ENCODE results near the gene TOR4A. TPM values are rescaled to one million over a fixed set of nuclear protein-coding genes. Genes with fewer than 3 reads are reported as not detected.

Gene TOR4A
- total and polyA plus RNA-seq, 9 of the 15 experiments (the other 6 are each of a cell fraction or from before 2014, with no cell fraction given): 3.9 to 49.2 (median 8.8) TPM

DNA sequence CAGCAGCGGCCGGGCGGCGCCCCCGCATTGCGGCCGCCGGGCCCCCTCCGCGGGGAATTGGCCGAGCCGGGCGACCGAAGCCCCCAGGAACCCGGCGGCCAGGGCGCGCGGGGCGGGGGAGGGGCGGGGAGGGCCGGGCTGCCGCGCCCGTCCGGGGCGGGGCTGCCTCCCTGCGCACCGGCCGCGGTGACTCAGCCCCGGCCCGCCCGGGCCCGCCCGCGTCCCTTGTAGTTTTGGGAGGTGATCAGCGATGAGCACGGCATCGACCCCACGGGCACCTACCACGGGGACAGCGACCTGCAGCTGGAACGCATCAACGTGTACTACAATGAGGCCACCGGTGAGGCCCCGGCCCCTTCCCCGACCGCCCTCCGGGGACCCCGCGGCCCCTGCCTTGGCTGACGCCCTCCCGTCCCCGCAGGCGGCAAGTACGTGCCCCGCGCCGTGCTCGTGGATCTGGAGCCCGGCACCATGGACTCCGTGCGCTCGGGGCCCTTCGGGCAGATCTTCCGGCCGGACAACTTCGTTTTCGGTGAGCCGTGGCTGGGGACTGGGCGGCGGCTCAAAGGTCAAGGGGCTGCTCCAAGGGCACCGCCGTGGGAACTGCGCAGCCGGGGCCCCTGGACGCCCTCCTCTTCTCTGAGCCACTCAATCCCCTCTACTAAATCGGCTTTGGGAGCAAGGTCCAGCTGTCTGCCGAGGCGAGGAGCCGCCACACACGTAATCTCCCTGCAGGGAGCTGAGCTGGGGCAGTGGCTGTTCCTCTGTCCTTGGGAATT, 35.8 kb upstream of the TOR4A start:
- H3K4me1 ChIP-seq (replicated peaks in 1 of 2; ENCODE audit: control insufficient read depth in 2 of 2, insufficient read depth in 2 of 2, low read length in 2 of 2): peaks cover 28 to 91% of the 10 kb centered on the region in 2 experiments
- no peaks in the 10 kb centered on the region for H3K9me3 ChIP-seq (replicated peaks; ENCODE audit: control insufficient read depth, insufficient read depth, low read depth, low read length)
- peak overlapping the region; percentile 90 for H3K27ac ChIP-seq (ENCODE audit: extremely low read depth, low read depth, low read length)
- H3K36me3 ChIP-seq (ENCODE audit: control insufficient read depth, insufficient read depth, low read length): peaks cover 30% of the 10 kb centered on the region
- DNase-seq (ENCODE audit: extremely low read depth in 1 of 4, low spot score in 3 of 4) (peak; percentile 77 to 88 (median 85)), ATAC-seq (peak; percentile 11), FAIRE-seq (no peak)
- peaks cover 57% of the 10 kb centered on the region for H3K79me2 ChIP-seq (ENCODE audit: control insufficient read depth, insufficient read depth, low read length)
- H3K4me2 ChIP-seq (ENCODE audit: insufficient read depth, low read length): peak overlapping the region; percentile 95
- H3K27me3 ChIP-seq (ENCODE audit: control insufficient read depth in 2 of 2, insufficient read depth in 2 of 2, low read length in 2 of 2): no peaks in the 10 kb centered on the region
- peak overlapping the region; percentile 87 to 100 for H3K9ac ChIP-seq (ENCODE audit: insufficient read depth in 1 of 2, low read depth in 2 of 2, low read length in 2 of 2)
- H4K20me1 ChIP-seq (replicated peaks; ENCODE audit: control insufficient read depth, insufficient read depth, low read length): peaks cover 30% of the 10 kb centered on the region
- CTCF ChIA-PET (ENCODE audit: low intra/inter-chr PET ratio): no interaction called here
- intact Hi-C loops (cut with micrococcal nuclease): loop anchor here (1.0 to 10.0 kb wide), 4 partner anchors 13 to 457 kb away; partner anchors contain the start of genes NELFB, NRARP and TOR4A
- under 1% methylated on average over 43 of the region's 83 CpGs for WGBS (ENCODE audit: insufficient coverage, low coverage, missing lambda C conversion rate)
- POLR2A ChIA-PET: interaction anchor here (0.6 to 6.5 kb wide), 29 partner anchors 9 to 515 kb away, joined by 3 to 221 read pairs (median 5); partner anchors contain the start of genes ANAPC2, CYSRT1, NELFB and SLC34A3
- BruUV-seq (replicated peaks): no TSS peak
- H2AFZ ChIP-seq (ENCODE audit: low read depth, low read length): no peak overlapping the region
- H3K4me3 ChIP-seq: peak overlapping the region; percentile 96
- in situ Hi-C loops (cut with MboI): loop anchor here (25.0 kb wide), 1 partner anchor 454 kb away; the partner anchor contains the start of genes CCDC183 and TMEM141
- H3K9me1 ChIP-seq (ENCODE audit: control insufficient read depth, insufficient read depth, low read length): peaks cover 4% of the 10 kb centered on the region
- peak; percentile 11 for TF ChIP-seq RBM39 (optimal IDR thresholded peaks at IDR 0.05; ENCODE audit: low read depth, low read length)
- TF ChIP-seq, protein P1, sequence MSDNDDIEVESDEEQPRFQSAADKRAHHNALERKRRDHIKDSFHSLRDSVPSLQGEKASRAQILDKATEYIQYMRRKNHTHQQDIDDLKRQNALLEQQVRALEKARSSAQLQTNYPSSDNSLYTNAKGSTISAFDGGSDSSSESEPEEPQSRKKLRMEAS (CRISPR knock-in tag; IDR thresholded peaks at IDR 0.05): no peak
- no peak for TF ChIP-seq RCOR1 (IDR thresholded peaks at IDR 0.05; ENCODE audit: borderline replicate concordance in 1 of 2, low read depth in 2 of 2, low read length in 2 of 2)
- TF ChIP-seq FOXJ3 (CRISPR knock-in tag; IDR thresholded peaks at IDR 0.05): no peak
- TF ChIP-seq, protein P2, sequence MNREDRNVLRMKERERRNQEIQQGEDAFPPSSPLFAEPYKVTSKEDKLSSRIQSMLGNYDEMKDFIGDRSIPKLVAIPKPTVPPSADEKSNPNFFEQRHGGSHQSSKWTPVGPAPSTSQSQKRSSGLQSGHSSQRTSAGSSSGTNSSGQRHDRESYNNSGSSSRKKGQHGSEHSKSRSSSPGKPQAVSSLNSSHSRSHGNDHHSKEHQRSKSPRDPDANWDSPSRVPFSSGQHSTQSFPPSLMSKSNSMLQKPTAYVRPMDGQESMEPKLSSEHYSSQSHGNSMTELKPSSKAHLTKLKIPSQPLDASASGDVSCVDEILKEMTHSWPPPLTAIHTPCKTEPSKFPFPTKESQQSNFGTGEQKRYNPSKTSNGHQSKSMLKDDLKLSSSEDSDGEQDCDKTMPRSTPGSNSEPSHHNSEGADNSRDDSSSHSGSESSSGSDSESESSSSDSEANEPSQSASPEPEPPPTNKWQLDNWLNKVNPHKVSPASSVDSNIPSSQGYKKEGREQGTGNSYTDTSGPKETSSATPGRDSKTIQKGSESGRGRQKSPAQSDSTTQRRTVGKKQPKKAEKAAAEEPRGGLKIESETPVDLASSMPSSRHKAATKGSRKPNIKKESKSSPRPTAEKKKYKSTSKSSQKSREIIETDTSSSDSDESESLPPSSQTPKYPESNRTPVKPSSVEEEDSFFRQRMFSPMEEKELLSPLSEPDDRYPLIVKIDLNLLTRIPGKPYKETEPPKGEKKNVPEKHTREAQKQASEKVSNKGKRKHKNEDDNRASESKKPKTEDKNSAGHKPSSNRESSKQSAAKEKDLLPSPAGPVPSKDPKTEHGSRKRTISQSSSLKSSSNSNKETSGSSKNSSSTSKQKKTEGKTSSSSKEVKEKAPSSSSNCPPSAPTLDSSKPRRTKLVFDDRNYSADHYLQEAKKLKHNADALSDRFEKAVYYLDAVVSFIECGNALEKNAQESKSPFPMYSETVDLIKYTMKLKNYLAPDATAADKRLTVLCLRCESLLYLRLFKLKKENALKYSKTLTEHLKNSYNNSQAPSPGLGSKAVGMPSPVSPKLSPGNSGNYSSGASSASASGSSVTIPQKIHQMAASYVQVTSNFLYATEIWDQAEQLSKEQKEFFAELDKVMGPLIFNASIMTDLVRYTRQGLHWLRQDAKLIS (CRISPR knock-in tag; IDR thresholded peaks at IDR 0.05): peak; percentile 68; the same call in 1 of the 2 replicates
- TF ChIP-seq, protein P3, sequence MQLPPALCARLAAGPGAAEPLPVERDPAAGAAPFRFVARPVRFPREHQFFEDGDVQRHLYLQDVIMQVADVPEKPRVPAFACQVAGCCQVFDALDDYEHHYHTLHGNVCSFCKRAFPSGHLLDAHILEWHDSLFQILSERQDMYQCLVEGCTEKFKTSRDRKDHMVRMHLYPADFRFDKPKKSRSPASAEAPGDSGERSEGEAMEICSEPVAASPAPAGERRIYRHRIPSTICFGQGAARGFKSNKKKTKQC (CRISPR knock-in tag; IDR thresholded peaks at IDR 0.05): no peak; the same call in 1 of the 2 replicates
- no peak for TF ChIP-seq ZNF124 (CRISPR knock-in tag; IDR thresholded peaks at IDR 0.05)
- peak; percentile 91; the same call in 1 of the 2 replicates for TF ChIP-seq POLR2H (tag; IDR thresholded peaks at IDR 0.05; ENCODE audit: low read depth)
- TF ChIP-seq FOXJ2 (tag; IDR thresholded peaks at IDR 0.05): no peak
- TF ChIP-seq KAT8 (IDR thresholded peaks at IDR 0.05; ENCODE audit: low read depth): no peak
- TF ChIP-seq ZNF778 (CRISPR knock-in tag; IDR thresholded peaks at IDR 0.05): no peak
- no peak for TF ChIP-seq ZNF766 (CRISPR knock-in tag; conservative IDR thresholded peaks at IDR 0.05)
- no peak for TF ChIP-seq TAF7 (tag; IDR thresholded peaks at IDR 0.05)
- no peak for TF ChIP-seq ZNF282 (CRISPR knock-in tag; IDR thresholded peaks at IDR 0.05)
- TF ChIP-seq ZNF589 (CRISPR knock-in tag; IDR thresholded peaks at IDR 0.05; ENCODE audit: low read depth): no peak
- no peak for TF ChIP-seq ETV6 (IDR thresholded peaks at IDR 0.05; ENCODE audit: borderline replicate concordance in 1 of 2, low read depth in 2 of 2, low read length in 1 of 2)
- no peak for TF ChIP-seq ETV6 (CRISPR knock-in tag; IDR thresholded peaks at IDR 0.05; ENCODE audit: borderline replicate concordance)
- TF ChIP-seq GTF2A2 (tag; IDR thresholded peaks at IDR 0.05): peak; percentile 80
